ENCODE data around the gene HOXB5. TPM values are rescaled to one million over a fixed set of nuclear protein-coding genes. Genes with fewer than 3 reads are reported as not detected.

Gene HOXB5
- total and polyA plus RNA-seq, 8 donors: 3.3 to 37.5 (median 28.9) TPM

GRCh38 chr17:48613862-48614694 is 20.5 kb upstream of the HOXB5 start:
- no peaks in the 10 kb centered on the region for H3K9me3 ChIP-seq
- peaks cover 88 to 100% of the 10 kb centered on the region in 2 donors for H3K27me3 ChIP-seq
- H3K27ac ChIP-seq: no peak overlapping the region
- no peak overlapping the region for H3K4me3 ChIP-seq
- peaks cover 0 to 61% of the 10 kb centered on the region in 2 donors for H3K4me1 ChIP-seq
- DNase-seq (no peak), ATAC-seq (no peak)
- TF ChIP-seq, protein P1, sequence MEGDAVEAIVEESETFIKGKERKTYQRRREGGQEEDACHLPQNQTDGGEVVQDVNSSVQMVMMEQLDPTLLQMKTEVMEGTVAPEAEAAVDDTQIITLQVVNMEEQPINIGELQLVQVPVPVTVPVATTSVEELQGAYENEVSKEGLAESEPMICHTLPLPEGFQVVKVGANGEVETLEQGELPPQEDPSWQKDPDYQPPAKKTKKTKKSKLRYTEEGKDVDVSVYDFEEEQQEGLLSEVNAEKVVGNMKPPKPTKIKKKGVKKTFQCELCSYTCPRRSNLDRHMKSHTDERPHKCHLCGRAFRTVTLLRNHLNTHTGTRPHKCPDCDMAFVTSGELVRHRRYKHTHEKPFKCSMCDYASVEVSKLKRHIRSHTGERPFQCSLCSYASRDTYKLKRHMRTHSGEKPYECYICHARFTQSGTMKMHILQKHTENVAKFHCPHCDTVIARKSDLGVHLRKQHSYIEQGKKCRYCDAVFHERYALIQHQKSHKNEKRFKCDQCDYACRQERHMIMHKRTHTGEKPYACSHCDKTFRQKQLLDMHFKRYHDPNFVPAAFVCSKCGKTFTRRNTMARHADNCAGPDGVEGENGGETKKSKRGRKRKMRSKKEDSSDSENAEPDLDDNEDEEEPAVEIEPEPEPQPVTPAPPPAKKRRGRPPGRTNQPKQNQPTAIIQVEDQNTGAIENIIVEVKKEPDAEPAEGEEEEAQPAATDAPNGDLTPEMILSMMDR (IDR thresholded peaks at IDR 0.05): no peak
- intact Hi-C loops (cut with DNase I): no loop called here
- no peaks in the 10 kb centered on the region for H3K36me3 ChIP-seq

GRCh38 chr17:48612854-48613691 is 19.5 kb upstream of the HOXB5 start:
- H3K4me3 ChIP-seq: peak overlapping the region in 1 of 2 donors; percentile 48
- no peak for DNase-seq
- peak; percentile 28 for ATAC-seq

DNA sequence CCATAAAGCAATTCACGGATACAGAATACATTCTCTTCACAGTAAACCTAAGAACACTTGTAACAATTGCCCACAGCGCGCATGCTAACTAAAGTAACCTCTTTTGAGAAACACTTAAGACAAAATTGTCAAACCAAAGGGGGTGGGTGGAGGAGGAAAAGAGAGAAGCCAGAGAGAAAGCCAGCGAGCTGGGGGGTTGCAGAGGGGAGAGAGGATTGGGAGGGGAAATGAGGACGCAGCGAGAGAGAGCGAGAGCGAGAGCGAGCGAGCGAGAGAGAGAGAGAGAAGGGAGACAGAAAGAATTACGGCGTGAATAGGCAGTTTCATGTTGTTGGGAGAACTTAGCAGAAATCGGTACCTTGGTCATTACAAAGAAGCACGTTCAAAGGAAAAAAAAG is 18.9 kb upstream of the HOXB5 start:
- DNase-seq (no peak), ATAC-seq (no peak)
- TF ChIP-seq, protein P1 (IDR thresholded peaks at IDR 0.05): no peak
- Histone ChIP-seq H3K36me3 (no peaks in the 10 kb centered on the region), H3K4me3 (peak overlapping the region in 1 of 2 donors; percentile 48), H3K9me3 (no peaks in the 10 kb centered on the region), H3K4me1 (peaks cover 0 to 49% of the 10 kb centered on the region in 2 donors), H3K27me3 (peaks cover 85 to 100% of the 10 kb centered on the region in 2 donors), H3K27ac (no peak overlapping the region)
- intact Hi-C loops (cut with DNase I): no loop called here

More at GRCh38 chr17:48612854-48613691, 19.5 kb upstream of the HOXB5 start:
- intact Hi-C loops (cut with DNase I): no loop called here
- Histone ChIP-seq H3K27me3 (peaks cover 85 to 100% of the 10 kb centered on the region in 2 donors), H3K4me1 (peaks cover 0 to 52% of the 10 kb centered on the region in 2 donors), H3K27ac (no peak overlapping the region), H3K9me3 (no peaks in the 10 kb centered on the region), H3K36me3 (no peaks in the 10 kb centered on the region)
- TF ChIP-seq, protein P1 (IDR thresholded peaks at IDR 0.05): peak; percentile 21 to 23

DNA sequence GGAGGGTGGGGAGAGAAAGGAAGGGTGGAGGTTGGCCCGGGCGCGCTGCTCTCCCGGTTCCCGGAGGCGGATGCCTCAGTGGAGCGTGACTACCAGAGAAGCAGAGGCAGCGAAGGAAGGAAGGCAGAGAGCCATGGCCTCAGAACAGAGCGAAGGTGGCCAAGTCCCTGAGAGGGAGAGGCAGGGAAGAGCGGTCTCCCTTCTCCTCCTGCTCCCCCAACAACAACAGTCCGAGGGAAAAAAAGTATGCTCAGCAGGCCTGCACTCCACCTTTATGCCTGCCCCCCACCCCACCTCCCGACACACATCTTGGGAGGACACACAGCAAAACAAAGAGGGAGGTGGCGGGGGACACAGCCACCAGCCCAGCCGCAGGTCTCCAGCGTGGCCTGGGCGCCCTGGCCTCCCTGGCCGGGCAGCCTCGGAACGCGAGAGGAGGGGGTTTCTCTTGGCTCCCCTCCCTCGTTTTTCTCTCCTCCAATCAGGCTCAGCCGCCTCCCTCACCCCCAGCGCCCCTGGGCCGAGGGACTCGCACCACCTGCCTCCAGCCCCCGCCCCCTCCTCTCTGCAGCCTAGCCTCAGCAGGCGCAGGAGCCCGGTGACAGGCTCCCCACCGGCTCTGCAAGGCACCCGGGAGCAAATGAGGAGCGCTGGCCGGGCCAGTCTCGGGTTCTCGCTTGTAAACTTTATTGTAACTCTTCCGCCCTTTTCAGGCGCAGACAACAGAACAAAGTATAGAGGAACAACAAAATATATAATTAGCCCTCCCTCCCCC is 18.3 kb upstream of the HOXB5 start:
- peak overlapping the region in 1 of 2 donors; percentile 71 for H3K27ac ChIP-seq
- H3K9me3 ChIP-seq: no peaks in the 10 kb centered on the region
- peaks cover 86 to 100% of the 10 kb centered on the region in 2 donors for H3K27me3 ChIP-seq
- H3K4me1 ChIP-seq: peaks cover 0 to 49% of the 10 kb centered on the region in 2 donors
- H3K4me3 ChIP-seq: peak overlapping the region; percentile 41 to 48
- ATAC-seq (peak; percentile 5), DNase-seq (no peak)
- intact Hi-C loops (cut with DNase I): no loop called here
- H3K36me3 ChIP-seq: no peaks in the 10 kb centered on the region
- TF ChIP-seq, protein P1 (IDR thresholded peaks at IDR 0.05): no peak

Measured in left lung (tissue), 10 donors.